ENCODE measurements around the gene NCK2.

GRCh38 chr2:105722726-105723297 lies 21.9 kb upstream of the NCK2 start:
- no peak for TF ChIP-seq CTCF (IDR thresholded peaks at IDR 0.05 in 2 of 3, conservative IDR thresholded peaks at IDR 0.05 in 1 of 3; ENCODE audit: borderline replicate concordance in 1 of 3, insufficient read depth in 1 of 3, low read depth in 2 of 3, low read length in 2 of 3)
- no peak for TF ChIP-seq POLR2A (IDR thresholded peaks at IDR 0.05; ENCODE audit: borderline replicate concordance, extremely low read depth, insufficient read depth, insufficient read length)
- no peak for TF ChIP-seq MAX (IDR thresholded peaks at IDR 0.05)
- TF ChIP-seq POLR2AphosphoS5 (IDR thresholded peaks at IDR 0.05; ENCODE audit: low read depth, low read length): no peak
- no peak for TF ChIP-seq EZH2 (IDR thresholded peaks at IDR 0.05)
- TF ChIP-seq ATF3 (IDR thresholded peaks at IDR 0.05): no peak
